NCI-H460 (cell line): ENCODE data around the gene BPIFB1. TPM values are rescaled to one million over a fixed set of nuclear protein-coding genes. Genes with fewer than 3 reads are reported as not detected.

Experiments
- DNase-seq: peaks from one replicate; pipeline ENCODE4 v3.0.0-alpha.2; 2016; ENCODE audit warnings: low read depth; ENCODE audit errors: extremely low read depth
- total RNA-seq: library from RNA; depleted of rRNA; stranded (reverse); fragments of >200 nt; shearing (Covaris generic); gene quantifications from 2 replicates; pipeline ENCODE4 v1.2.3, GENCODE V29; 2014

Gene BPIFB1
- total RNA-seq, 1 experiment from 2014 or later, result not detected

DNA sequence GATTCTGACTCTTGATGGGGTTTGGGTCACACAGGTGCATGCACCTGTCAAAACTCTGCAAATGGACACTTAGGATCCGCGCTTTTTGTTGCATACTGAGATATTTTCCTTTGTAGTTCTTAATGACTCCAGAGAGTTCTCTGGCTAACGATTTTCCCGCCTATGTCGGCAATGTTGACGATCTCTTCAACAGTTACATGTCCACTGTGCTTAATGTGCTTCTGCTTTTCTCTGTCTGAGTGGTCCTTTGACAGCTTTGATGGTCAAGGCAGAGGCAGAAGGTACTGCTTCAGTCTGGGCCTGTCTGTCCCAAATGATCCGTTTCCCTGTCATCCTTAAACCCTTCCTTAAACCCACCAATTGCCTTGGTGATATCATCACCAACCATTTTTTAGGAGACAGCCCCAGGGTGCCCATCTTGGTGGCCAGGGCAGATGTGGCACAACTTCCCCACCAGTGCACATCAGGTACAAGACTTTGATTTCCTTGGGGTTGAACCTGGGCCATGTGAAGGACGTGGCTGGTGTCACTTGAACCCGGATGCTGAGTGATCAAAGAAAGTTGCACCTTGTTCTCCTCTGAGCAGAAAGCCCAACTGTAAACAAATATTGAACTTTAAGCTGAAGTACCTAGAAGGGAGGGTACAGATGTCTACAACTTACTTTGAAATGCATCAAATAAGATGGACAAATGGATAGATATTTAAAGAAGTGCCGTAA is 10.7 kb upstream of the BPIFB1 start:
- no peak for DNase-seq

- no peak for DNase-seq
Observed at GRCh38 chr20:33273117-33273851, 9.7 kb upstream of the BPIFB1 start.

DNA sequence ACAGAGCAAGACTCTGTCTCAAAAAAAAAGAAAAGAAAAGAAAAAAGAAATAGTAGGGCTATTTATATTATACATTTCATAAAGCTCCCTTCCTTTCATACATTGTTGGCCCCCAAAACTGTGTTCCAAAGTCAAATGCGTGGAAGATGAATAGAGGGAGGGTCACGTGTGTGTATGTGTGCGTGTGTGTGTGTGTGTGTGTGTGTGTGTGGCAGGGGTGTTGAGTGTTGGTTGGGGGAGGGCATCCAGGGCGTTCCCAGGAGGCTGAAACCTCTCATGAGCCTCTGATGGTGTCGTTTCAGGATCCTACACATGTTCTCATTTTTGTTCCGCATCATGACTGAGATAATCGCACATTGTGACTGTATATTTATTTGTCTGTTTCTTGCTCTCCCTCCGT is 7.8 kb upstream of the BPIFB1 start:
- DNase-seq, result no peak

DNA sequence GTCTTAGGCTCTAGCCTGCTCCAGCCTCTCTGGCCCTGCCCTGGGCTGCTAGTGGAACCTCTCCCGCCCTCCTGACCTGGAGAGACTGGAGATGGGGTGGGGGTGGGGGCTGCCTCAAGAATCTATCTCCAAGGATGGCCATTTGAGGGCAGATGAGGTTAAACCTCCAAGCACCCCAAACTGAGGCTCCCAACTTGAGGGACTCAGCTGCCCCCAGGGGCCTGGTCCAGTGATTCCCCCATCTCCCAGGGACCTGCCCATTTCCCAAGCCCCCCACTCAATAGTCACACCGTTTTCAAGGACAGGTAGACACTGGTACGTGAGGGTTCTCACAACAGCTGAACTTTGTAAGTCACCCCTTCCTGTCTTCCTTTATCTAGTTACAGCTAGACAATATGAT is 7.1 kb upstream of the BPIFB1 start:
- no peak for DNase-seq

DNA sequence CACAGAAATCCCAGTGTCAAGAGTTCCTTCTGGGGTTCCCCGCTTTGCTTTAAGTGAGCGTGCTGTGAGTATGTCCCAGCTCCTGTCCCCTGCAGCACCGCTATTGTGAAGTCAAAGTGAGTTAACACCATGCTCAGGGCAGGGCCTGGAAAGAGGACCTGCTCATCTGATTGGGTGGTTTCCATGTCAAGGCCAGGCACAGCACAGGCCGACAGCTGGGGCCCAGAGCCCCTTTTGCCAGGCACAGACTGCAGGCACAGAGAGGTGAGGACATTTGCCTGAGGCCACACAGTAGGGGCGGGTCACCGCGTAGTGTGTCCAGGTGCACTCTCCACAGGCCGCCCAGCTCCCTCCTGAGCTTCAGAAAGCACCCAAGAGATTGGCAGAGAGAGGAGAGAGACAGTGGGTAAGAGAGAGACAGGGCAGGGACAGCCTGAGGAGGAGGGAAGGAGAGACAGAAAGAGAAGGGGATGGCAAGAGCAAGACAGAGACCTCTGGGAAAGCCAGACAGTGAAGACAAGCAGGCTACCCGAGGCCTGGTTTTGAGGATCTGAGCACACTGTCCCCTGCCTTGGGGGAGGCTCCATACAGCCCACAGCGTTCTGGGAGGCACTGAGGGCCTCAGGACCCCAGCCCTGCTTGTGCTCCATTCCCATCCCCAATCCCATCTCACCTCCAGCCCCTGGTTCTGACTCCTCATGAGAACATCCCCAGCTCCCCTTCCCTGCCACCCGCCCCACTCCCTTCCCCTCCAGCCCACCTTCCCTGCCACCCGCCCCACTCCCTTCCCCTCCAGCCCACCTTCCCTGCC is 6.5 kb upstream of the BPIFB1 start:
- DNase-seq, result no peak

DNA sequence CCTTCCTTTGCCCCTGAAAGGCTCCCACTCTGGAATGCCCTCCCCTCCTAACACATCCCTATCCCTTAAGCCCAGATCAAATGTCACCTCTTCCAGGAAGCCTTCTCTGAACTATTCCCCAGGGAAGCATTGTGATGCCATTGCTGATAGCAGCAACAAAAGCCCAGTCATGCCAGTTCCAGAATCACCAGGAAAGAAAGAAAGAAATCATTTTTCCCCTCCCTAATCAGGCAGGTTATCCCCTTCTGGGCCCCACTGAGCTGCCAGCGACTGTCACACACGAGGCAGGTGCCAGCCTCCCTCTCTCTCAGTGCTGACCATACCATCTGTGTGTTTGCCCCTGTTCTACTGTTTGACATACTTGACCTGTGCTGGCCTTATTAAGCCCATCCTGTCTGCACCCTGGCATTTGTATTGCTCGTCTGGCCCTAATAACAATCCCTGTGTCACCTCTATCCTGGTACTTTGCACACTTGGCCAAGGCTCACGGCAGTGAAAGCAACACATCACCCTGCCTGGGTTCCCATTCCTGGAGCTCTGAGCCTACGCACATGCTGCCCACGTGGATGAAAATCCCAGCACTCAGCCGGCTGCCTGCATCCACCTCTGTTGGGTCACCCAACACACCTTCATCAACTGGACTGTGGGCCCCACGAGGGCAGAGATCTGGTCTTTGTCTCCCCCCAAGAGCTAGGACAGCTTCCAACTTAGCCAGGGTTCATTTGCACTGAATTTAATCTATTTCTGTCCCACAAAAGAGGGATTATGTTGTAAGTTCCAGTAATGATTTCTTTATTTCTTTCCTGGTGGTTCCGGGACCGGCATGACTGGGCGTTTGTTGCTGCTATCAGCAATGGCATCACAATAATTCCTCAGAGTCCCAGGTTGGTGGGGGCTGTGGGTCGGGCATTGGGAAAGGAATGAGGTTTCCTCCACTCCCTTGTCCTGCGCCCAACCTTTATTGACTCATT is 5.3 kb upstream of the BPIFB1 start:
- no peak for DNase-seq

DNA sequence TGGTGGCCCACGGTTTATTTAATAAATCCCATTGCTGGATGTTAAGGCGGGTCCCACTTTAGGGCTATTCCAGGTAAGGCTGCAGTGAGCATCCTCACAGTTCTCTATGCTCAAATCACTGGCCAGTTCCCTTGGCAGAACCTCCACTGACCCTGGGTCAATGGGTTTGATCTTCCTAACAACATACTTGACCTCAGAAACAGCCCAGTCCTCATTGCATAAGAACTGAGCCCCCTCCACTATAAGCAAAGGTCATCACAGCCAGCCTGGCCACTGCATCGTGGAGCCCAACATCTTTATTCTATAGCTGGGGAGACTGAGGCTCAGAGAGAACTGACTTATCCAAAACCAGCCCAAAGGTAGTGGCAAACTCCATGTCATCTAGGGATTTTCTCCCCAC is 4.3 kb upstream of the BPIFB1 start:
- no peak for DNase-seq

DNA sequence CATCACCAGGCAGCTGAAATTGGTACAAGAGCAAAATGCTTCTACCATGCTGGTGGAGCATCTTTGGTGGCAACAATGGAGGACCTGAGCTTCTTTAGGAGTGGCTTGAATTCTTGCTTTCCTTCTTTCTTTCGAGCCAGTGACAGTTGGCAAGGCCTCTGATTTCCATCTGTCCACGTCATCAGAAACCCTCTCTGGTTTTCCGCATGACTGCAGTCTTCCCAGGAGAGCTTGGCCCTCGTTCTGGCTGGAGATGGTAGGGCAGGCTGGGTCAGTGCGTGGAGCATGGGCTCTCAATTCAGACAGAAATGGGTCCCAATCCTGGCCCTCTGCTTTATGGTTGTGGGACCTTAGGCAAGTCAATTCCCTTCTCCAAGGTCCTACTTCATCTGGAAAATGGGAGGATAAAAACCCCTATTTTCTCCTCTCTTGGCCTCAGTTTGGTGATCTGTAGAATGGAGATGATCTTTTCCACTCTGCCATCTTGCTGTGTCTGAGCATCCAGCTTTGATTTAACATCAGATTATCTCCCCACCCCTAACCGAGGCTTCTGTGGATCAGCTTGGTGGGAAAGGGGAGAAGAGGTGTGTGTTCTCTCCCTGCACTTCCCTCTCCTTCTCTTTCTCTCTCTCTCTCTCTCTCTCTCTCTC is 3.6 kb upstream of the BPIFB1 start:
- no peak for DNase-seq

DNA sequence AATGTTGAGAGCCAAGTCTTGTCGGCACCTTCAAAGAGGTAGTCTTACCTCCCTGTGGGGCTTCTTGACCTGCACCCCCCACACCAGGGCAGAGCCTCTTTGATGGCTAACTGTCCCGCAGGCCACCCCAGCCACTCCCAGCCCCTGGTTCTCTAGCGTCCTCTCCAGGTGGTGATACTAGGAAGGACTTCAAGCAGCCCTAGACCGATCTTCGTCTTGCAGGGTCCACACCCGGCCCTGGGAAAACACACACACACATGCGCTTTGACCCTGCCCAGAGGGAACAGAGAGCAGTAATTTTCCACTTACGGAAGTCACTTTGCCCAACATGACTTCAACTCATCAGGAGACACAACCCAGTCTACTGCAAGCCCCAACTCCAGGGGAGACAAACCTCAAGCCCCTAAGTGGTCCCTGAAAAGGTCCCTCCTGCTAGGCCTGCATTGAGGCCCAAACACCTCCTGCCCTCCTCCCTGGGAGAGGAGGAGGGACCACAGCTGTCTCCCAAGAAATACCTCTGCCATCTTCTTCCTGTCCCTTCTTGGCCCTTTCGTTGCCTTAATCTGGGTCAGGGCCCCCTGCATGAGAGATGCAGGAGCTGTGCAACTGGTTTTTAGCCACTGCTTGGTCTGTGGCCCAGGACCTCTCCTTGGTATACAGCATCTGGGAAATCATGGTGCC is 2.9 kb upstream of the BPIFB1 start:
- DNase-seq, result no peak

DNA sequence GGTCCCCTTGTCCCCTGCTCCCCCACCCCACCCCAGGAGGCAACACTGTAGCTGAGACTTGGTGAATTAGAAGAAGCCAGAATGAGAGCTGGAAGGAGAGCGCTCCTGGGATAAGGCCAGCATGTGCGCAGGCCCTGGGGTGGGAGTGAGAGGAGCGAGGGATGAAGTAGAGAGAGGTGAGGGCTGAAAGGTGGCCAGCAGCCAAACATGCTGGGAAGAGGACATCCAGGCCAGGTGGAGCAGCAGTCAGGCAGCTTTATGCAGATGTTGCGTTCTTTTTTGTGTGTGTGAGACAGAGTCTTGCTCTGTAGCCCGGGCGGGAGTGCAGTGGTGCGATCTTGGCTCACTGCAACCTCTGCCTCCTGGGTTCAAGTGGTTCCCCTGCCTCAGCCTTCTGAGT is 2.2 kb upstream of the BPIFB1 start:
- no peak for DNase-seq

DNA sequence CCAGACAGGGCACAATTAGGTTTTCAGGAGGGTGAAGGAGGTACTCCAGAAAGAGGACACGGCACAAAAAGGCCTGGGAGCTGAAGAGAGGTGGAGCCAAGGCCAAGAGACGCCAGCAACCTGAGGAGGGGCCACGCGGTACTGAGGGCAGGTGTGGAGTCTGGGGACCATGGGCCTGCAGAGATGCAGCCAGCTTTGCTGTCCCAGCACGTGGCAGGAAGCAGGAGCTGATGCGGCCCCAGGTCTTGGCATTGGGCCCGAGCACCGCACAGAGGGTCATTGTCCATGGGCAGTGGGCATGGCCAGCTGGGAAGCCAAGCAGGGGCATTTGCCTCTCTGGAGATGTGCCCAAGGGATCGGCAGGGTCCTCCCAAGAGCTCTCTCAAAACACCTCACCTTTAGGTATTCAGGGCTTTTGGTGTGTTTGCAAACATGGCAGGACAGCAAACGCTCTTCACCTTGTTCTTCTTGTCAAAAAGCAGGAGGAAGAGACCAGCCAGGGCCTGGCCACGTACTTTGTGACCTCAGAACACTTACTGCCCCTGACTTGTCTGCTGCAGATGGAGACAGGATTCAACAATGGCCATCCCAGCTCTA is 1.4 kb upstream of the BPIFB1 start:
- DNase-seq, result no peak

GRCh38 chr20:33282196-33282934 is 649 bp upstream of the BPIFB1 start:
- DNase-seq, result no peak

- DNase-seq, result no peak
Observed at GRCh38 chr20:33284284-33284683, 1.3 kb downstream of the BPIFB1 start.

GRCh38 chr20:33284937-33285336 is 1.9 kb downstream of the BPIFB1 start:
- no peak for DNase-seq

GRCh38 chr20:33285861-33286495 is 3.0 kb downstream of the BPIFB1 start:
- DNase-seq, result no peak

DNA sequence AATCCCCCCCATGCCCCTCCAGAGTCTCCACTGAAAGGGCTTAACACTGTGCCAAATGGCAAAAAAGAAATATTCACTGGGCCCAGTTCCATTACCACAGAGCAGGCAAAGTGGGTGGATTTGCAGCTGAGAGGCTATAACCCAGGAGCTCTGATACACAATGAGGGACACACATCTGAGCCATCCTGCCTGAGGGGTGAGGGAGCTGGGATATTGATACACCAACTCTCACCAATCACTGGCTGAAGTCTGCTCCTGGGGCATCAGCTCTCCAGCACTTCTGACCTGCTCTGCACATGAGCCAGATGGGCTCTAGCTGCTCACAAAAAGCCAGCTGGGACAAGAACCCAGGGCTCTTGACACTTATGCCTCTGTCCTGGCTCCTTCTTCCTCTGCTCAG is 4.9 kb downstream of the BPIFB1 start:
- DNase-seq, result no peak

GRCh38 chr20:33290852-33291251 is 7.8 kb downstream of the BPIFB1 start:
- DNase-seq, result no peak

DNA sequence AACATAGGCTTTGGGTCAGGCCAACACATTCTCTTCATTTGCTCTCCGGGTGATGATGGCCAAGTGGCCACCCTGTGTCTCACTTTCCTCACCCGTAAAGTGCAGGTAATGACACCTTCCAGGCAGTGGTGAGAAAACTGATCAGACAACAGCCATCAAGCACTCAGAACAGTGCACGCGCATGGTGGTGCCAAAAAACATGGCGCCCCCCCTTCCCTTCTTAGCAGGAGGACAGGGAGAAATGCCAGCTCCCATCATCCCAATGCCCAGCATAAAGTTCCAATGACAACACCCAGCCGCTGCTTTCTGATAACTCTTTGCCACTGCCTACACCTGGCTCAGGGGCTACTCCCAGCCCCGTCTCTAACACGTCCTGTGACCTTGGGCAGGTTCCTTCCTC is 8.4 kb downstream of the BPIFB1 start:
- no peak for DNase-seq
